ENCODE results near the gene SLC30A4. TPM values are rescaled to one million over a fixed set of nuclear protein-coding genes. Genes with fewer than 3 reads are reported as not detected.

Gene SLC30A4
- total RNA-seq, 4 donors from 2014 or later, result 4.1 to 7.9 (median 5.4) TPM

GRCh38 chr15:45489690-45490238 is 32.8 kb downstream of the SLC30A4 start:
- WGBS, result 76% methylated on average over 1 of the region's 1 CpG
- Histone ChIP-seq H3K9me3 (no peaks in the 10 kb centered on the region), H3K27me3 (no peaks in the 10 kb centered on the region), H3K27ac (no peak overlapping the region), H3K4me1 (no peaks in the 10 kb centered on the region), H3K36me3 (peaks cover 10% of the 10 kb centered on the region), H3K4me3 (no peak overlapping the region)
- TF ChIP-seq POLR2AphosphoS5 (IDR thresholded peaks at IDR 0.05), result no peak
- no peak for TF ChIP-seq EP300 (IDR thresholded peaks at IDR 0.05)
- no peak for TF ChIP-seq POLR2A (IDR thresholded peaks at IDR 0.05)
- TF ChIP-seq, protein P1, sequence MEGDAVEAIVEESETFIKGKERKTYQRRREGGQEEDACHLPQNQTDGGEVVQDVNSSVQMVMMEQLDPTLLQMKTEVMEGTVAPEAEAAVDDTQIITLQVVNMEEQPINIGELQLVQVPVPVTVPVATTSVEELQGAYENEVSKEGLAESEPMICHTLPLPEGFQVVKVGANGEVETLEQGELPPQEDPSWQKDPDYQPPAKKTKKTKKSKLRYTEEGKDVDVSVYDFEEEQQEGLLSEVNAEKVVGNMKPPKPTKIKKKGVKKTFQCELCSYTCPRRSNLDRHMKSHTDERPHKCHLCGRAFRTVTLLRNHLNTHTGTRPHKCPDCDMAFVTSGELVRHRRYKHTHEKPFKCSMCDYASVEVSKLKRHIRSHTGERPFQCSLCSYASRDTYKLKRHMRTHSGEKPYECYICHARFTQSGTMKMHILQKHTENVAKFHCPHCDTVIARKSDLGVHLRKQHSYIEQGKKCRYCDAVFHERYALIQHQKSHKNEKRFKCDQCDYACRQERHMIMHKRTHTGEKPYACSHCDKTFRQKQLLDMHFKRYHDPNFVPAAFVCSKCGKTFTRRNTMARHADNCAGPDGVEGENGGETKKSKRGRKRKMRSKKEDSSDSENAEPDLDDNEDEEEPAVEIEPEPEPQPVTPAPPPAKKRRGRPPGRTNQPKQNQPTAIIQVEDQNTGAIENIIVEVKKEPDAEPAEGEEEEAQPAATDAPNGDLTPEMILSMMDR (IDR thresholded peaks at IDR 0.05), result no peak
- no peak for DNase-seq (ENCODE audit: low spot score in 2 of 2)

- Histone ChIP-seq H3K36me3 (peaks cover 10% of the 10 kb centered on the region), H3K27ac (no peak overlapping the region), H3K4me3 (no peak overlapping the region), H3K9me3 (no peaks in the 10 kb centered on the region), H3K4me1 (no peaks in the 10 kb centered on the region), H3K27me3 (no peaks in the 10 kb centered on the region)
- no peak for DNase-seq (ENCODE audit: low spot score in 2 of 2)
- 86% methylated on average over 1 of the region's 1 CpG for WGBS
- TF ChIP-seq EP300 (IDR thresholded peaks at IDR 0.05) (no peak), POLR2AphosphoS5 (IDR thresholded peaks at IDR 0.05) (no peak), POLR2A (IDR thresholded peaks at IDR 0.05) (no peak)
These were observed 36.2 kb downstream of the SLC30A4 start for GRCh38 chr15:45486317-45486716.

DNA sequence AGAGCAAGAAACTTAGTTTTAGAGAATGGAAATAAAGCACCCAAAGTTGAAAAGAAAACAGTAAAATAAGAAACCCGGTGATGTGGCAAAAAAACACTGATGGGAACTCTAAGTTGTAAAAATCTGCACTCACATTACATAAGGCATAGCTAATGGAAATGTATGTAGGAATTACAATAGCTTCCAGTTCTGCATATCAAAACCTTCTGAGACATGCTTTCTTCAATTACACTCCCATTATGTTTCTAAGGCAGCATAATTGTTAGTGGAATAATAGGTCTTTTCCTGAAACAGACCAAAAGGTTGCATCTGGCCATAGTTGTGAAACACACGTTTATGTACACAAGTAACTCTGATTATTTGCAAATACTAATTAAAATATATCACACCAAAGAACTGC is 41.4 kb downstream of the SLC30A4 start:
- H3K27me3 ChIP-seq, result no peaks in the 10 kb centered on the region
- WGBS, result 70% methylated on average over 2 of the region's 2 CpGs
- no peaks in the 10 kb centered on the region for H3K9me3 ChIP-seq
- H3K27ac ChIP-seq, result no peak overlapping the region
- DNase-seq (ENCODE audit: low spot score in 2 of 2), result no peak
- TF ChIP-seq, protein P1 (IDR thresholded peaks at IDR 0.05), result no peak
- TF ChIP-seq POLR2AphosphoS5 (IDR thresholded peaks at IDR 0.05) (no peak), POLR2A (IDR thresholded peaks at IDR 0.05) (no peak), EP300 (IDR thresholded peaks at IDR 0.05) (no peak)
- H3K4me3 ChIP-seq, result no peak overlapping the region
- no peaks in the 10 kb centered on the region for H3K36me3 ChIP-seq
- H3K4me1 ChIP-seq, result no peaks in the 10 kb centered on the region

DNA sequence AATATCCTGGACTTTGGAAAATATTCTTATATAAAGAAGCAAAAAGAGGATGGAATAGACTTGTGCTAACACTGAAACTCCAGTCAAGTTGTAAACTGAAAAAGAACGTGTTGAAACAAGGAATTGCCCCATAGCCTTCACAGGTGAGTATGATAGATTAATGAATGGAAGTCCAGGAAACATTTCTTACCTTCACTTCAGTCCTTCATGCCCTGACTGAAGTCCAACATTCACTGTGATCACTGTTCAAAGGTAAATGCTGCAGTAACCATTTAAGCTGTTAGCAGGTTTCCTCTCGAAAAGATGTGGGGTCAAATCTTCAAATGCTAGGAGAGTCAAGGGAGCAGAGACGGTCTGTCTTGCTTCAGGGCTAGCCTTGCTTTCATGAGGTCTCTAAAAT is 46.1 kb downstream of the SLC30A4 start:
- DNase-seq (ENCODE audit: low spot score in 2 of 2), result no peak
- Histone ChIP-seq H3K4me3 (no peak overlapping the region), H3K9me3 (no peaks in the 10 kb centered on the region), H3K36me3 (no peaks in the 10 kb centered on the region), H3K27ac (no peak overlapping the region), H3K4me1 (no peaks in the 10 kb centered on the region), H3K27me3 (peaks cover 2% of the 10 kb centered on the region)
- 58% methylated on average over 3 of the region's 3 CpGs for WGBS
- TF ChIP-seq, protein P1 (IDR thresholded peaks at IDR 0.05), result no peak
- no peak for TF ChIP-seq POLR2A (IDR thresholded peaks at IDR 0.05)
- TF ChIP-seq POLR2AphosphoS5 (IDR thresholded peaks at IDR 0.05), result no peak
- no peak for TF ChIP-seq EP300 (IDR thresholded peaks at IDR 0.05)

DNA sequence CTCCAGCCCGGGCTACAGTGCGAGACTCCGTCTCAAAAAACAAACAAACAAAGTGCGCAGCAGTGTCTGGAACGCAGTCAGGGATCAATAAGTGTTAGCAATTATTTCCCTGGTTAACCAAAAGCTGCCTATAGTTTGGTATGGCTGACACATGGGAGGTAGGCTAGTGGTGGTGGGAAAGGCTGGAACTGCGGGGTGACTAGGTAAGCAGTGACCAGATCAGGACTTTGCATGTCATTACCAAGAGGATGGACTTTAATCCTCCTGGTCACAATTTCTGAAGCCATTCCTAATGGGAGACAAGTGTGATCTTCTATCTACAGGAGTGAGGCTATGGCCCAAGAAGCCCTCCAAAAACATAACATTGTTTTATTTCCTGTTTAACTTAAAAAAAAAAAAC is 47.8 kb downstream of the SLC30A4 start:
- Histone ChIP-seq H3K4me3 (no peak overlapping the region), H3K27me3 (peaks cover 6% of the 10 kb centered on the region), H3K4me1 (no peaks in the 10 kb centered on the region), H3K36me3 (no peaks in the 10 kb centered on the region), H3K27ac (no peak overlapping the region), H3K9me3 (no peaks in the 10 kb centered on the region)
- DNase-seq (ENCODE audit: low spot score in 2 of 2), result no peak
- WGBS, result 91% methylated on average over 6 of the region's 6 CpGs
- TF ChIP-seq POLR2A (IDR thresholded peaks at IDR 0.05), result no peak
- TF ChIP-seq POLR2AphosphoS5 (IDR thresholded peaks at IDR 0.05), result no peak
- no peak for TF ChIP-seq EP300 (IDR thresholded peaks at IDR 0.05)
- TF ChIP-seq, protein P1 (IDR thresholded peaks at IDR 0.05), result no peak

DNA sequence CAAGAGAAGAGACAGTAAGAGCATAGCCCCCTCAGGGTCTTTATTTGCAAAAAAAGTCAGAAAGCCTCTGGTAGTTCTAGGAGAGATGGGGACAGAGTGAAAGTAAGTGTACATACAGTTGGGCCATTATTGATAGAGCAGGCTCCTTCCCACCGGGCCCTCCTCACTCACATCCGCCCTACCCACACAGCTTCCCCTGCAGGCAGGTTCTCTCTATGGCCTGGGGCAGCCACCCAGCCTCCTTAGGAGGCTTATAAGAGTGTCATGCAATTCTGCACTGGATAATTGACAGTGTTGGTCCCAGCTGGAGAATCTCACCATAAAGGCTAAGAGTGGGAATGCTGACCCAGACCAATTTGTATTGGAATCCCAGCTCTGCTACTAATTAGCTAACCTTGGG is 49.5 kb downstream of the SLC30A4 start:
- TF ChIP-seq EP300 (IDR thresholded peaks at IDR 0.05) (no peak), POLR2AphosphoS5 (IDR thresholded peaks at IDR 0.05) (no peak), POLR2A (IDR thresholded peaks at IDR 0.05) (no peak)
- TF ChIP-seq, protein P1 (IDR thresholded peaks at IDR 0.05), result no peak
- Histone ChIP-seq H3K4me1 (no peaks in the 10 kb centered on the region), H3K9me3 (no peaks in the 10 kb centered on the region), H3K27ac (no peak overlapping the region), H3K36me3 (no peaks in the 10 kb centered on the region), H3K27me3 (peaks cover 6% of the 10 kb centered on the region), H3K4me3 (no peak overlapping the region)
- 70% methylated on average over 2 of the region's 2 CpGs for WGBS
- no peak for DNase-seq (ENCODE audit: low spot score in 2 of 2)

Measured in suprapubic skin (tissue), 4 donors.